HG03039 (cell line): ENCODE measurements around the gene YWHAG.

Experiments
- ATAC-seq: cut with Tn5 transposase; IDR thresholded peaks from one replicate; pipeline ENCODE4 v1.9.1; 2021; ENCODE audit warnings: mild to moderate bottlenecking, moderate library complexity; ENCODE audit not compliant: unreplicated experiment

Gene YWHAG

DNA sequence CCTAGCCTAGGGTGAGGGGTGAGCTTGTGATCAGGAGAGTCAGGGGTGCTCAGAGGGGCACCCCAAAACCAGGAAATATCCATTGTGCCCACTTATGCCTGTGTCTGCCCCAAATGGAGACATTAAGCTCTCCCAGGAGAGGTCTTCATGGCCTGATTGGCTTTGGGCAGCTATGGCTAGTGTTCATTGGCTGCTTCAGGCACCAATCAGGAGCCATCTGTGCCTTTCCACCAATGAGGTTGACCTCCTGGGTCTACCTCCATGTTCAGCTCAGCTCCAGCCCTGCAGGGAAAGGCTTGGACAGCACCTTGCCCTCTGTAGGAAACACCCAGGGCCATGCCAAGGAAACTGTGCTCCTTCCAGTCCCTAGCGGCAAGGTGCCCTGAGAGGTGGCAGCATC is 80.3 kb downstream of the YWHAG start:
- no peak for ATAC-seq
